ENCODE measurements around the gene CDH4. TPM values are rescaled to one million over a fixed set of nuclear protein-coding genes. Genes with fewer than 3 reads are reported as not detected.
"Not testable (repeated sequence)": the region's sequence is repeated elsewhere in the genome, so short reads cannot be mapped to it uniquely, and the experiment has no call there.

CDH4 gene
- total RNA-seq, 2 experiments from 2014 or later = 0.06 to 0.08 TPM

DNA sequence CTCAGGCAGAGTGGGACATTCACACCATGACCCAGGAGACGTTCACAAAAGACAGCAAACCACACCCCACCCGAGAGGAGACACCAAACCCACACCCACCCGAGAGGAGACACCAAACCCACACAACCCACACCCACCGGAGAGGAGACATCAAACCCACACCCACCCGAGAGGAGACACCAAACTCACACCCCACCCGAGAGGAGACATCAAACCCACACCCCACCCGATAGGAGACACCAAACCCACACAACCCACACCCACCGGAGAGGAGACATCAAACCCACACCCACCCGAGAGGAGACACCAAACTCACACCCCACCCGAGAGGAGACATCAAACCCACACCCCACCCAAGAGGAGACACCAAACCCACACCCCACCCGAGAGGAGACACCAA lies 729.6 kb downstream of the CDH4 start:
- not testable (repeated sequence) for H3K4me3 Mint-ChIP-seq, H3K27me3 Mint-ChIP-seq, H3K4me1 Mint-ChIP-seq, H3K27ac Mint-ChIP-seq, DNase-seq
- Mint-ChIP-seq H3K9me3 (peaks cover 15% of the 10 kb centered on the region), H3K36me3 (peaks cover 40% of the 10 kb centered on the region)

DNA sequence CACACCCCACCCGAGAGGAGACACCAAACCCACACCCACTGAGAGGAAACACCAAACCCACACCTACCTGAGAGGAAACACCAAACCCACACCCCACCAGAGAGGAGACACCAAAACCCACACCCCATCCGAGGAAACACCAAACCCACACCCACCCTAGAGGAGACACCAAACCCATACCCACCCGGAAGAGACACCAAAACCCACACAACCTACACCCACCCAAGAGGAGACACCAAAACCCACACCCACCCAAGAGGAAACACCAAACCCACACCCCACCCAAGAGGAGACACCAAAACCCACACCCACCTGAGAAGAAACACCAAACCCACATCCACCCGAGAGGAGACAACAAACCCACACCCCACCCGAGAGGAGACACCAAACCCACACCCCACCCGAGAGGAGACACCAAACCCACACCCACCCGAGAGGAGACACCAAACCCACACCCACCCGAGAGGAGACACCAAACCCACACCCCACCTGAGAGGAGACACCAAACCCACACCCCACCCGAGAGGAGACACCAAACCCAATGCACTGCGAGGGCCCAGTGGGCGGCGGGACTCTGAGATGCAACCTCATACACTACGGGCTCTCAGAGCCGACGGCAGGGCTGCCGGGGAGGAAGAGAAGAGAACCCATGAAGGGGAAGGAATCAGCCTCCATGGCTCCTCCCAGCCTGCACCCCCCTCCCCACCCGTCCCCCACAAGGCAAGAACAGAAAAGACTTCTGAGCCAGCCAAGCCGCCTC lies 730.3 kb downstream of the CDH4 start:
- H3K4me1 Mint-ChIP-seq = peaks cover 7% of the 10 kb centered on the region
- H3K4me3 Mint-ChIP-seq = no peak overlapping the region
- H3K27me3 Mint-ChIP-seq = no peaks in the 10 kb centered on the region
- no peak overlapping the region for H3K27ac Mint-ChIP-seq
- peaks cover 47% of the 10 kb centered on the region for H3K36me3 Mint-ChIP-seq
- DNase-seq = no peak
- H3K9me3 Mint-ChIP-seq = peaks cover 18% of the 10 kb centered on the region

DNA sequence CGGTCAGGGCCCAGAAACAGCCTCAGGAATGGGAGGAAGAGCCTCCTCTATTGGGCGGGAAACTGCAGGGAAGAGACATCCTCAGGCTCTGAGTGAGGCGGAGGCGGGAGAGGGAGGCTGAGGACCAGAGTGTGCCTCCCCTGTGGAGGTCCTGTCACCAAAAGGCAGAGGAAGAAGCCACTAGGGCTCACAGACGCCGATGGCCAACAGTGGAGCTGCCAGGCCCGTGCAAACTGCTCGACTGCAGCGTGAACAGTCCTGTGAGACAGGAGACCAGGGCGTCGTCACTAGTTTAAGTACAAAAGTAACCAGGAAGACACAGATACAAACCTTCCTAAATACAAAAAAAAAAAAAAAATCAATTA lies 730.9 kb downstream of the CDH4 start:
- no peak overlapping the region for H3K4me3 Mint-ChIP-seq
- no peak overlapping the region for H3K27ac Mint-ChIP-seq
- H3K27me3 Mint-ChIP-seq = no peaks in the 10 kb centered on the region
- no peak for DNase-seq
- H3K36me3 Mint-ChIP-seq = peaks cover 53% of the 10 kb centered on the region
- peaks cover 18% of the 10 kb centered on the region for H3K9me3 Mint-ChIP-seq
- H3K4me1 Mint-ChIP-seq = peaks cover 7% of the 10 kb centered on the region

DNA sequence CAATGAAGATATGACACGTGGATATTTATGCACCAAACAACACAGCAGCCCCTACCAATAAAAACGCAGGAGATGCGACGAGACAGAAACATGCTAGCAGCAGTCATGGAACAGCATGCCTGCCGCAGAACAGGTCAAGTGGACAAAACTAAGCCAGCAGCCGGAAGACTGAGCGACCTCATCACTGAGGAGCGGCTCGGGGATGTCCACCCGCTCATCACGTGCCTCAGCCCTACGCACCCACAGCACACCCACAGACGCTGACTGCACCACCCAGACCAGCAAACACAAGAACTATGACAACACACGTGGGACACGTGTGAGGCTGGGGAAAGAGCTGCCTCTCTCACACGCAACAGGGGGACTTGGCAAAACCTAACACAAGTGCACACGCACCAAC lies 731.9 kb downstream of the CDH4 start:
- H3K27me3 Mint-ChIP-seq = no peaks in the 10 kb centered on the region
- H3K4me3 Mint-ChIP-seq = no peak overlapping the region
- H3K4me1 Mint-ChIP-seq = peaks cover 7% of the 10 kb centered on the region
- peaks cover 18% of the 10 kb centered on the region for H3K9me3 Mint-ChIP-seq
- no peak overlapping the region for H3K27ac Mint-ChIP-seq
- H3K36me3 Mint-ChIP-seq = peaks cover 58% of the 10 kb centered on the region
- DNase-seq = no peak

DNA sequence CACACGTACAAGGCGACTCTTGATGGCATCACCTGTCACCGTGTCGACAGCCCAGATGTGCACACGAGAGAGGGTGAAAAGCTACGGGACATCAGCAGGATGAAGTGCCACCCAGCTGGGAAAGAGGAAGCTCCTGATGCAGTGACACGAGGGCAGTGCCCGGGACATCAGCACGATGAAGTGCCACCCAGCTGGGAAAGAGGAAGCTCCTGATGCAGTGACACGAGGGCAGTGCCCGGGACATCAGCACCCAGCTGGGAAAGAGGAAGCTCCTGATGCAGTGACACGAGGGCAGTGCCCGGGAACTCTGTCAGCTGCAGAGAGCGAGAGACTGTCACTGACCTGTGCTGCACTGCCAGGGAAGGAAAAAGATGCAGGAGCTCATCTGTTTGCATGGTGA lies 732.4 kb downstream of the CDH4 start:
- not testable (repeated sequence) for DNase-seq, H3K4me1 Mint-ChIP-seq, H3K27ac Mint-ChIP-seq, H3K27me3 Mint-ChIP-seq, H3K4me3 Mint-ChIP-seq
- Mint-ChIP-seq H3K9me3 (peaks cover 18% of the 10 kb centered on the region), H3K36me3 (peaks cover 58% of the 10 kb centered on the region)

DNA sequence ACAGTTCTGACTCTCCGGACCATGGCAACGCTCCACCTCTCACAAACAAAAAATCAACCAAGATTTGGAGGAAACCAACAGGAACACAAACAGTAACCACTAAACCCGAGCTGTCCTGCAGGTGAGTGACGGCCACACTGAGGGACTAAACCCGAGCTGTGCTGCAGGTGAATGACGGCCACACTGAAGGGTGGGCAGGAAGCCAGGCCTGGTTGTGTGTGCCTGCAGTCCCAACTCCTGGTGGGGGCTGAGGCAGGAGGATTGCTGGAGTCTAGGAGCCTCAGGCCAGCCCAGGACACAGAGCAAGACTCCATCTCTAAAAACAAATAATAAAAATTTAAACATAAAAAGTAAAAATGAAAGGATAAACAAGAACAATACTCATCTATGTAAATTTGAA lies 733.0 kb downstream of the CDH4 start:
- H3K4me3 Mint-ChIP-seq = no peak overlapping the region
- no peak for DNase-seq
- no peak overlapping the region for H3K27ac Mint-ChIP-seq
- peaks cover 18% of the 10 kb centered on the region for H3K9me3 Mint-ChIP-seq
- no peaks in the 10 kb centered on the region for H3K27me3 Mint-ChIP-seq
- peaks cover 7% of the 10 kb centered on the region for H3K4me1 Mint-ChIP-seq
- peaks cover 64% of the 10 kb centered on the region for H3K36me3 Mint-ChIP-seq

DNA sequence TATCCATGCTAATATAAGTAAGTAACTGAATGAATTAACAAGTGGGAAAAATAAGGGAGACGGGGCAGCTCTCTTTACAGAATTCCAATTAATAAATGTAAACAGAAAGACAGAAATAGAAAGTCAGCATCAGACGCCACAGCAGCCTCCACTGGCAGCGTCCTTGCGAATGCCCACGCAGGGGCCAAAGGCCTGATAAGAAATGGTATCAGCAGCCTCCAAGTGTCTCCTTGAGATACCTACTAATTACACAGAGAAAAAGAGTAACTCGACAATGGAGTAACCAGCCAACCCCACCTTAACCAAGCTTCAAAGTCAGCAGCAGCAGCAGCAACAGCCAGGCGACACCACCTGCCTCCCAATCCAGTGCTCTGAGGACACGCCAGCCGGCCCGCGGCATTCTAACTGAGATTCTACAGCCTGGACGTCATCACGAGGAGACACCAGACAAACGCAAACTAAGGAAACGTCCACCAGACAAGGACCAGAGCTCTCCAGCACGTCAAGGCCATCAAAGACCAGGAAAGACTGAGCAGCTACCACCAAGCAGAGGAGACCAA lies 734.8 kb downstream of the CDH4 start:
- Mint-ChIP-seq H3K36me3 (peaks cover 70% of the 10 kb centered on the region), H3K27me3 (no peaks in the 10 kb centered on the region), H3K4me1 (peaks cover 2% of the 10 kb centered on the region), H3K9me3 (peaks cover 18% of the 10 kb centered on the region), H3K4me3 (no peak overlapping the region), H3K27ac (no peak overlapping the region)
- no peak for DNase-seq

DNA sequence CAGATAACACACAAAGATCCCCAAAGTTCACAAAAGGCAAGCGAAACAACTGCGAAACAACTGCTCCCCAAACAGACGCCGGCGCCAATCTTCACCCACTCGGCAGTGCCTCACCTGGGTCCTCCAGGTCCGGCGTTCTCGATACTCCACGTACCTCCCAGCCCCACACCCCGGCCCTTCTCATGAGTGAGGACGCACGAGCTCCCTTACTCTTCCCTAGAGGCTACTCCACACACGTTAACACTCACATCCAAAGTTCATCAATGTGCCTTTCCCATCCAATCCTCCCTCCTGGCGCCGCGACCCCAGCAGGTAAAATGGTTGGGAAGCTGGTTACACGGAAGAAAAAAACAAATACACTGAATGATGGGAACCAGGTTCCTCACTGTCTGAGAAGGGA lies 736.6 kb downstream of the CDH4 start:
- DNase-seq = no peak
- Mint-ChIP-seq H3K9me3 (peaks cover 20% of the 10 kb centered on the region), H3K27ac (no peak overlapping the region), H3K4me1 (peaks cover 2% of the 10 kb centered on the region), H3K27me3 (no peaks in the 10 kb centered on the region), H3K36me3 (peaks cover 82% of the 10 kb centered on the region), H3K4me3 (no peak overlapping the region)

DNA sequence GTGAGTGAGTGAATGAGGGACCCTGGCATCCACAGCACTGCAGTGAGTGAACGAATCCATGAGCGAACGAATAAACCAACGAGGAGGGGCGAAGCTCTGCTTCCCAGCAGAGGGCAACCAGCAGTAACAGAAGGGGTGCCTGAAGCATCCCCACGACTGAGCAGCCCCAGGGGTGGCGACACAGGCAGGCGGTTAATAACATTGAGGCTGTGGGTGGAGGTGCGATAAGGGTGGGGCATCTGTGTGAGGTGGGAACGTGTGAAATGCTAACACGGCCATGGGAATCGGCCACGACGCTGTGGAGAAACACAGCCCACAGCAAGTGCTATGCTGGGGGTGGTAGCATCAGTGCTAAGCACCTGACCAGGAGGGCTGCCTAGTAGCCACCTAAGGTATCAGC lies 737.7 kb downstream of the CDH4 start:
- Mint-ChIP-seq H3K36me3 (peaks cover 81% of the 10 kb centered on the region), H3K9me3 (peaks cover 18% of the 10 kb centered on the region), H3K4me1 (peaks cover 2% of the 10 kb centered on the region), H3K4me3 (no peak overlapping the region), H3K27ac (no peak overlapping the region), H3K27me3 (no peaks in the 10 kb centered on the region)
- no peak for DNase-seq

Measured in activated naive CD8-positive, alpha-beta T cell treated with anti-CD3 and anti-CD28 coated beads for 36 hours (primary cell).